Spleen (tissue), 11 donors: ENCODE measurements around the gene ITPKB. TPM values are rescaled to one million over a fixed set of nuclear protein-coding genes. Genes with fewer than 3 reads are reported as not detected.

Experiments used
- DNase-seq: peaks from one replicate; pipeline ENCODE4 v3.0.0-alpha.2; 2020
- H3K27ac ChIP-seq, 8 donors: fragments of 200-600 bp; sonication (generic) in 7 of 8; 1 replicate in 4 of 8; 2 replicates in 4 of 8; pipeline versions ENCODE4 v1.5.0 to v1.8.0; 2016 to 2021; ENCODE audit warnings: inconsistent platforms in 4 of 8, mild to moderate bottlenecking in 4 of 8, moderate library complexity in 1 of 8
- H3K27me3 ChIP-seq, 7 donors: fragments of 200-600 bp; sonication (generic) in 6 of 7; replicated peaks in 1 of 7; 1 replicate in 4 of 7; 2 replicates in 3 of 7; pipeline versions ENCODE4 v1.5.0 to v1.8.0; 2016 to 2021; ENCODE audit warnings: inconsistent platforms in 3 of 7, mild to moderate bottlenecking in 1 of 7
- H3K36me3 ChIP-seq, 6 donors: fragments of 200-600 bp; sonication (generic) in 5 of 6; 1 replicate in 4 of 6; 2 replicates in 2 of 6; pipeline versions ENCODE4 v1.5.0 to v1.8.0; 2016 to 2021; ENCODE audit warnings: inconsistent platforms in 2 of 6
- H3K4me1 ChIP-seq, 6 donors: fragments of 200-600 bp; sonication (generic) in 5 of 6; 1 replicate in 3 of 6; 2 replicates in 3 of 6; pipeline versions ENCODE4 v1.5.0 to v1.8.0; 2016 to 2021; ENCODE audit warnings: inconsistent platforms in 3 of 6
- H3K4me3 ChIP-seq, 8 donors: fragments of 200-600 bp; sonication (generic) in 7 of 8; 1 replicate in 4 of 8; 2 replicates in 4 of 8; pipeline versions ENCODE4 v1.5.0 to v1.8.0; 2016 to 2021; ENCODE audit warnings: inconsistent platforms in 4 of 8, mild to moderate bottlenecking in 4 of 8, moderate library complexity in 2 of 8
- H3K9me3 ChIP-seq, 8 donors: fragments of 200-600 bp; sonication (generic) in 7 of 8; 1 replicate in 4 of 8; 2 replicates in 4 of 8; pipeline versions ENCODE4 v1.5.0 to v1.8.0; 2016 to 2021; ENCODE audit warnings: inconsistent platforms in 4 of 8
- POLR2A ChIP-seq, 3 donors: fragments of 450-650 bp; IDR thresholded peaks; one replicate each; pipeline ENCODE4 v1.5.1; 2017; ENCODE audit warnings: antibody characterized with exemption in 3 of 3, mild to moderate bottlenecking in 1 of 3
- POLR2AphosphoS5 ChIP-seq, 3 donors: sonication (generic); formaldehyde crosslinking; IDR thresholded peaks; one replicate each; pipeline ENCODE4 v1.5.1; 2017; ENCODE audit warnings: antibody characterized with exemption in 3 of 3
- WGBS, 5 donors: extraction: QIAGEN DNeasy Blood & Tissue Kit in 3 of 5; methylation state at CpG; one replicate each; pipeline versions ENCODE4 v1.1.5 to v1.1.7; 2013 to 2018; 5-methylcytosine and 5-hydroxymethylcytosine counted together
- intact Hi-C: fragments of 100-400 bp; cut with DNase I; formaldehyde crosslinking; loops from one replicate; pipeline ENCODE4 v1.15.0; 2023; ENCODE audit warnings: low total_unique reads
- polyA plus RNA-seq, 3 donors: library from polyadenylated mRNA; stranded (reverse); fragments of 200-250 nt; gene quantifications; one replicate each; pipeline ENCODE4 v1.2.1, GENCODE V29; 2013
- total RNA-seq, 7 donors: library from RNA; depleted of rRNA in 3 of 7; stranded (reverse); fragments of >200 nt in 3 of 7; fragmentation: NEBNext Ultra II Directional in 4 of 7; extraction: Animal tissue kit (Norgen Biotek cat#: 25700) in 4 of 7; gene quantifications; one replicate each; pipeline versions ENCODE4 v1.1.0 to v1.2.1, GENCODE V29; 2016 to 2021
- TF ChIP-seq, protein P1 (sequence below), 11 experiments: fragments of 200-600 bp in 7 of 11; fragments of 450-650 bp in 4 of 11; sonication (generic) in 4 of 11; IDR thresholded peaks in 8 of 11; conservative IDR thresholded peaks in 3 of 11; 1 replicate in 7 of 11; 2 replicates in 4 of 11; pipeline versions ENCODE4 v1.4.0 to v1.8.0; 2016 to 2021; ENCODE audit warnings: antibody characterized with exemption in 11 of 11, inconsistent platforms in 4 of 11, mild to moderate bottlenecking in 1 of 11
- donor health status: healthy with polysubstance abuse.
- donor health status: DM: no; HTN: no; CAD: no; lungs with moderate emphysema.
- donor health status: DM: no; HTN: no; CAD: no.
- donor health status: Bipolar disorder and iron deficiency.
- donor health status: healthy.
- donor health status: DM: no; HTN: no; CAD: no.
- donor health status: DM: yes; HTN: yes; CAD: no.

The ITPKB gene
- total and polyA plus RNA-seq, 10 donors: 8.5 to 74.6 (median 59.6) TPM

DNA sequence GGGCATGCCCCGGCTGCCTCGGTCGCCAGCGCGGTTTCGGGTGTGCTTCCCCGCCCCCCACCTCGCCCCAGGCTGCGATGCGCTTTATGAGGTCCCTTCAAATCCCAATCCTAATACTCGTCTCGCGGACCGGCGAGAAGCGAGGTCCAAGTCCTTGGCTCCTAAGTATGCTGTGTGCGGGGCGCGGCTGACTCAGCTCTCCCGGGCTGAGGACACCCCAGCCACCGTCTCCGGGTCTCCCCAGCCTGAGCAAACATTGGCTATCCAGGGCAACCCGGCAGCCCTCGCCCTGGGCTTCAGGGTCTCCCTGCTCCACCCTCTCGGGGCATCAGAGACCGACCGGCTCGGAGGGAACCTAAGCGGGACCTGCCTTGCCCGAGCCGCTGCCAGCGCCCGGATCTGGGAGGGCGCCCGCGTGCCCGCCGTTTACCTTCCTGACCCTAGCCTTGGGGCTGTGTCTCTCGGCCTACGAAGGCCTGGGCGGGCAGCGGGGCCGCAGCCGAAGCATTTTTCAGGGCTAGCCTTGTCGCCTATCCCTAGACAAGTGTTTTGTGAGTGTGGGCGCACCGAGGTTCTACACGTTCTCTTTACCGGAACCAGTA lies 1.2 kb downstream of the ITPKB start:
- DNase-seq: peak; percentile 91
- intact Hi-C loops: loop anchor here (10.0 kb wide), 1 partner anchor 83 kb away; no protein-coding TSS in a partner anchor
- Histone ChIP-seq H3K4me1 (peaks cover 41 to 70% (median 64%) of the 10 kb centered on the region in 6 donors), H3K4me3 (peak overlapping the region; percentile 71 to 98 (median 96)), H3K27ac (peak overlapping the region; percentile 88 to 97 (median 92)), H3K9me3 (peaks cover 0 to 10% (median 2%) of the 10 kb centered on the region in 8 donors), H3K36me3 (peaks cover 0 to 36% (median 18%) of the 10 kb centered on the region in 6 donors), H3K27me3 (no peaks in the 10 kb centered on the region)
- 0% methylated on average over 18 to 49 of the region's 49 CpGs for WGBS, 5 donors
- TF ChIP-seq, protein P1, sequence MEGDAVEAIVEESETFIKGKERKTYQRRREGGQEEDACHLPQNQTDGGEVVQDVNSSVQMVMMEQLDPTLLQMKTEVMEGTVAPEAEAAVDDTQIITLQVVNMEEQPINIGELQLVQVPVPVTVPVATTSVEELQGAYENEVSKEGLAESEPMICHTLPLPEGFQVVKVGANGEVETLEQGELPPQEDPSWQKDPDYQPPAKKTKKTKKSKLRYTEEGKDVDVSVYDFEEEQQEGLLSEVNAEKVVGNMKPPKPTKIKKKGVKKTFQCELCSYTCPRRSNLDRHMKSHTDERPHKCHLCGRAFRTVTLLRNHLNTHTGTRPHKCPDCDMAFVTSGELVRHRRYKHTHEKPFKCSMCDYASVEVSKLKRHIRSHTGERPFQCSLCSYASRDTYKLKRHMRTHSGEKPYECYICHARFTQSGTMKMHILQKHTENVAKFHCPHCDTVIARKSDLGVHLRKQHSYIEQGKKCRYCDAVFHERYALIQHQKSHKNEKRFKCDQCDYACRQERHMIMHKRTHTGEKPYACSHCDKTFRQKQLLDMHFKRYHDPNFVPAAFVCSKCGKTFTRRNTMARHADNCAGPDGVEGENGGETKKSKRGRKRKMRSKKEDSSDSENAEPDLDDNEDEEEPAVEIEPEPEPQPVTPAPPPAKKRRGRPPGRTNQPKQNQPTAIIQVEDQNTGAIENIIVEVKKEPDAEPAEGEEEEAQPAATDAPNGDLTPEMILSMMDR (IDR thresholded peaks at IDR 0.05 in 8 of 11, conservative IDR thresholded peaks at IDR 0.05 in 3 of 11): no peak
- peak in 2 of 3 donors; percentile 56 to 60 for TF ChIP-seq POLR2AphosphoS5 (IDR thresholded peaks at IDR 0.05)

DNA sequence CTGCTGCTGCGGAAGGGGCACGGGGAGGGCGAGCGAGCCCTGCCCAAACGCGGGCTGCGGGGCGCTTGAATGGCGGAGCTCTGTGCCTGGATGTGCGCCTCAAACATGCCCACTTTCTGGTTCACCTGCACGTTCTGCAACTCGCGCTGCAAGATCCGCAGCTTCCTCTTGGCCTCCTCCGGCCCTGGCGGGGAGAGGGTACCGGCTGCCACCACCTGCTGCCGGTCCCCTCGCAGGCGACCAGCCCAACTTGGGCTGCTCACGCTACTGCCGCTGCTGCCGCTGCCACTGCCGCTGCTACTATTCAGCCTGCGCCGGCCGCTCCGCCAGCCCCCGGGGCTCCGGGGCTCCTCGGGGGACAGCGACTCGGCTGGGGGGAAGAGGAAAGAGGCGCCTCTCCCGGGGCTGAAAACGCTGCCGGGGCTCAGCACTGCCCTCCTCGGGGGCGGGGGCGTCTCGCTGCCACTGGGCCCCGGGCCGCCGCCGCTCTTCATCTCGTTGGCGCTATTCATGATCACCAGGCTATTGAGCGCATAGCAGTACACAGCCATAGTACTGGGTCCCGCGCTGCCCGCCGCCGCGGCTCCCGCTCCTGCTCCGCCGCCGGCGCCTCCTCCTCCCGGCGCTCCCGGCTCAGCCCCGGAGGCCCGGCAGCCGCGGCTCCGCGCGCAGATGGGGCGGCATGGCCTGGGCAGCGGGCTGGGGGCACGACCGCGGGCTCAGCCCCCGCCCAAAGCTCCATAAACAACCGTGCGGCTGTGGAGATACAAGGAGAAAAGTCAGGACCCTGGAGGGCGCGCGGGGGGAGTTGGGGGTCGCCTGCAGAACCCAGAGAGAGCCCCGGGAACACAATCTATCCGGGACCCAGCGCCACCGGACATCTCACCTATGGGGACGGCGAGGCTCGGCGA lies 1.9 kb downstream of the ITPKB start:
- WGBS, 5 donors: 0 to 8% (median 7%) methylated on average over 2 to 89 of the region's 89 CpGs
- peak in 2 of 3 donors; percentile 7 to 40 for TF ChIP-seq POLR2AphosphoS5 (IDR thresholded peaks at IDR 0.05)
- TF ChIP-seq, protein P1 (IDR thresholded peaks at IDR 0.05 in 8 of 11, conservative IDR thresholded peaks at IDR 0.05 in 3 of 11): peak in 6 of 11 experiments; percentile 11 to 45 (median 26)
- TF ChIP-seq POLR2A (IDR thresholded peaks at IDR 0.05): peak in 1 of 3 donors; percentile 19
- Histone ChIP-seq H3K27me3 (no peaks in the 10 kb centered on the region), H3K4me3 (peak overlapping the region; percentile 71 to 98 (median 96)), H3K27ac (peak overlapping the region; percentile 88 to 97 (median 92)), H3K4me1 (peaks cover 41 to 77% (median 72%) of the 10 kb centered on the region in 6 donors), H3K36me3 (peaks cover 0 to 41% (median 18%) of the 10 kb centered on the region in 6 donors), H3K9me3 (peaks cover 0 to 3% (median under 1%) of the 10 kb centered on the region in 8 donors)
- peak; percentile 92 for DNase-seq
- intact Hi-C loops: loop anchor here (10.0 kb wide), 1 partner anchor 82 kb away; no protein-coding TSS in a partner anchor

DNA sequence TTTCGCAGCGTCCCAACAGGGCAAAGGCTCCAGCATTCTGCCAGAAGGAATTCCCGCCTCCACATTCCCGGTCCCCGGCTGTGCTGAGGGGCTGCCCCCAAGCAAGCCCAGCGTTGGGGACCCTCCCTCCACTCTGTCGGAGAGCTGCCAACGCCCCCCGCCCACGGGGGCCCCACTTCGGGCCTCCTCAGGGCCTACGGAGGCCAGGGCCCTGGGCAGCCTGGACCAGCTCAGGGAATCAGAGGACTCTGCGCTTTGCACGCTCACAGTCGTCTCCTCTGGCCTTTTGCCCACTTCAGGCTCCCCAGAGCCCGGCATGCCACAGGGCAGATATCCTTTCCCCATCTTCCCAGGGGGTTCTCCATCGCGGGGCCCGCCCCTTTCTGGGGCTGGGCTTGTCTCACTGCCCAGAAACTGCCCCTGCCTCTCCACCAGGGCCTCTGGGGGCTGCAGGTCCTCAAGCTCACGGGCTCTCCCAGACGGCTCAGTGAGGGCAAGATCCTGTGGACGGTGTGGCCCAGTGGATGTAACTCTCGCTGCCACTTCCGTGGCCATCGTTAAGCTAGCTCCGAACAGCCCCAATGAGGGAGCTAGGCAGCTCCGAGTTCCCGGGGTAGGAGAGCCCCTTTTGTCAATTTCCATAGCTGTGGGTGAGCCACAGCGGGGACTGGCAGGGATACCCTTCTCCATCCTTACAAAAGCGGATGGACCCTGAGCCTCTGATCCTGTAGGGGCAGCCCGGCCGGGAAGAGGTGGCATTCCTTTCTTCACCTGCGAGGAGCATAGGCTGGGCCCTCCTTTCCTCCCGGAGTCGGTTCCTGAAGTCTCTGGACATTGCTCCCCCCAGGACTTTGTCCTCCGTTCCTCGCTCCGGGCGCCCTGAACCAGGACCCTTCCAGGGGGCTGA lies 2.8 kb downstream of the ITPKB start:
- WGBS, 5 donors: 39 to 81% (median 67%) methylated on average over 21 to 39 of the region's 39 CpGs
- peaks cover 0 to 41% (median 18%) of the 10 kb centered on the region in 6 donors for H3K36me3 ChIP-seq
- intact Hi-C loops: loop anchor here (10.0 kb wide), 1 partner anchor 81 kb away; no protein-coding TSS in a partner anchor
- TF ChIP-seq POLR2AphosphoS5 (IDR thresholded peaks at IDR 0.05): peak in 2 of 3 donors; percentile 6 to 56
- TF ChIP-seq, protein P1 (IDR thresholded peaks at IDR 0.05 in 8 of 11, conservative IDR thresholded peaks at IDR 0.05 in 3 of 11): no peak
- H3K27ac ChIP-seq: peak overlapping the region; percentile 88 to 97 (median 92)
- peaks cover 45 to 80% (median 78%) of the 10 kb centered on the region in 6 donors for H3K4me1 ChIP-seq
- H3K9me3 ChIP-seq: no peaks in the 10 kb centered on the region
- no peaks in the 10 kb centered on the region for H3K27me3 ChIP-seq
- no peak for DNase-seq
- peak overlapping the region; percentile 71 to 98 (median 96) for H3K4me3 ChIP-seq
